Esophagus muscularis mucosa (tissue), 4 donors: ENCODE measurements around the gene ZMYM2.

Experiments
- EP300 ChIP-seq: sonication (generic); formaldehyde crosslinking; IDR thresholded peaks from one replicate; pipeline ENCODE4 v1.6.1; 2017; ENCODE audit warnings: antibody characterized with exemption
- POLR2A ChIP-seq: fragments of 450-650 bp; IDR thresholded peaks from one replicate; pipeline ENCODE4 v1.6.1; 2017; ENCODE audit warnings: antibody characterized with exemption, moderate library complexity, mild to moderate bottlenecking, low read depth
- POLR2AphosphoS5 ChIP-seq, 2 donors: sonication (generic); formaldehyde crosslinking; IDR thresholded peaks; one replicate each; pipeline ENCODE4 v1.6.1; 2017; ENCODE audit warnings: antibody characterized with exemption in 2 of 2
- TF ChIP-seq, protein P1 (sequence below), 3 experiments: fragments of 200-600 bp in 2 of 3; fragments of 450-650 bp in 1 of 3; sonication (generic) in 2 of 3; IDR thresholded peaks; one replicate each; pipeline ENCODE4 v1.5.1; 2017 to 2019; ENCODE audit warnings: antibody characterized with exemption in 3 of 3, mild to moderate bottlenecking in 2 of 3, moderate library complexity in 1 of 3

DNA sequence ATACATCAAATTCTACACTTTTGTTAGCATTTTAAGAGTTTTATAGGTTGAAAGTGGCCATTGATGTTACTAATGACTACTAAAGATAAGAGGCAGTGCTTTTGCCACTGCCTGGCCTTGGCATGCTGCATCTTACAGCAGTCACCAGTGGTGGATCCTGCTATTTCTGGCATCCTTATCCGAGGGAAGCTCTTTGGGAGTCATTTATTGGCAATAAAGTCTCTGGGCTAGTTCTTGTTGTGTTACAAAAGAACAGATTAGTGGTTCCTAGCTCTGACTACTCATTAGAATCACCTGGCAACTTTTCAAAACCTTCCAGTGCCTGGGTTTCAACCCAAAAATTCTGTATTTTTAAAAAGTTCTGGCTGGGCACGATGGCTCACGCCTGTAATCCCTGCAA, 94.5 kb downstream of the ZMYM2 start:
- no peak for TF ChIP-seq POLR2A
- TF ChIP-seq, protein P1, sequence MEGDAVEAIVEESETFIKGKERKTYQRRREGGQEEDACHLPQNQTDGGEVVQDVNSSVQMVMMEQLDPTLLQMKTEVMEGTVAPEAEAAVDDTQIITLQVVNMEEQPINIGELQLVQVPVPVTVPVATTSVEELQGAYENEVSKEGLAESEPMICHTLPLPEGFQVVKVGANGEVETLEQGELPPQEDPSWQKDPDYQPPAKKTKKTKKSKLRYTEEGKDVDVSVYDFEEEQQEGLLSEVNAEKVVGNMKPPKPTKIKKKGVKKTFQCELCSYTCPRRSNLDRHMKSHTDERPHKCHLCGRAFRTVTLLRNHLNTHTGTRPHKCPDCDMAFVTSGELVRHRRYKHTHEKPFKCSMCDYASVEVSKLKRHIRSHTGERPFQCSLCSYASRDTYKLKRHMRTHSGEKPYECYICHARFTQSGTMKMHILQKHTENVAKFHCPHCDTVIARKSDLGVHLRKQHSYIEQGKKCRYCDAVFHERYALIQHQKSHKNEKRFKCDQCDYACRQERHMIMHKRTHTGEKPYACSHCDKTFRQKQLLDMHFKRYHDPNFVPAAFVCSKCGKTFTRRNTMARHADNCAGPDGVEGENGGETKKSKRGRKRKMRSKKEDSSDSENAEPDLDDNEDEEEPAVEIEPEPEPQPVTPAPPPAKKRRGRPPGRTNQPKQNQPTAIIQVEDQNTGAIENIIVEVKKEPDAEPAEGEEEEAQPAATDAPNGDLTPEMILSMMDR (IDR thresholded peaks at IDR 0.05): no peak
- TF ChIP-seq POLR2AphosphoS5 (IDR thresholded peaks at IDR 0.05): no peak
- TF ChIP-seq EP300: no peak
